Measurements from ENCODE around the gene SFXN5. TPM values are rescaled to one million over a fixed set of nuclear protein-coding genes. Genes with fewer than 3 reads are reported as not detected.

SFXN5 gene
- total RNA-seq, 1 experiment from 2014 or later, result 15.2 TPM

DNA sequence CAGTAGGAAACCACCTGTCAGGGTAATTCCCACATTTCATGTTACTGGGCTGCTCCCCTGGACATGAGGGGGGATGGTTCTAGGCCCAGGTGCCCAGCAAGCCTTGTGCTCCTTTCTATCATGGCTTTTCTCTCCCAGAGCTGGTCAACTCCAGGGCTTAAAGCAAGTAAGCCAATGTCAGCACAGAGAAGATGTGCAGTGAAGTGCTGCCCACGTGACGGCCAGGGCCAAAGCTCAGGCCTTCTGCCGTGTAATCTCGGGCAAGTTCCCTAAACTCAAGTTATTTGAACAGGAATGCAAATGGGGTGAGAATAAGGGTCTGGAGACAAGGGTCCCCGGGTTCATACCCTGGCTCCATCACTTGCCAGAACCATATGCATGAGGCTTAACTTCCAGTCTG is 16.5 kb downstream of the SFXN5 start:
- no peaks in the 10 kb centered on the region for H3K9me2 ChIP-seq (ENCODE audit: insufficient read depth)
- H3K4me2 ChIP-seq, result no peak overlapping the region
- H3K27me3 ChIP-seq (ENCODE audit: insufficient read depth, low read depth), result no peaks in the 10 kb centered on the region
- H2AFZ ChIP-seq, result no peak overlapping the region
- H3F3A ChIP-seq (ENCODE audit: insufficient read depth, low read depth), result no peaks in the 10 kb centered on the region
- H3K27ac ChIP-seq, result no peak overlapping the region
- peaks cover 13% of the 10 kb centered on the region; the same call in 1 of the 2 replicates for H3K36me3 ChIP-seq (ENCODE audit: low read depth)
- H3K4me3 ChIP-seq, result no peak overlapping the region
- no TSS peak for BruUV-seq (replicated peaks)
- ChIA-PET POLR2A (ENCODE audit: unreplicated experiment) (no interaction called here), CTCF (no interaction called here)
- H3K4me1 ChIP-seq (replicated peaks; ENCODE audit: insufficient read depth), result no peaks in the 10 kb centered on the region
- H3K79me2 ChIP-seq (ENCODE audit: low read depth), result no peaks in the 10 kb centered on the region
- intact Hi-C loops (cut with micrococcal nuclease; ENCODE audit: unreplicated experiment), result no loop called here
- no peak for DNase-seq
- H3K9me3 ChIP-seq (ENCODE audit: insufficient read depth, low read depth), result peaks cover 7% of the 10 kb centered on the region; the same call in 1 of the 2 replicates
- H4K20me1 ChIP-seq (ENCODE audit: insufficient read depth), result no peaks in the 10 kb centered on the region
- TF ChIP-seq EZH2 (IDR thresholded peaks at IDR 0.05; ENCODE audit: low read depth), result no peak
- TF ChIP-seq, protein P1, sequence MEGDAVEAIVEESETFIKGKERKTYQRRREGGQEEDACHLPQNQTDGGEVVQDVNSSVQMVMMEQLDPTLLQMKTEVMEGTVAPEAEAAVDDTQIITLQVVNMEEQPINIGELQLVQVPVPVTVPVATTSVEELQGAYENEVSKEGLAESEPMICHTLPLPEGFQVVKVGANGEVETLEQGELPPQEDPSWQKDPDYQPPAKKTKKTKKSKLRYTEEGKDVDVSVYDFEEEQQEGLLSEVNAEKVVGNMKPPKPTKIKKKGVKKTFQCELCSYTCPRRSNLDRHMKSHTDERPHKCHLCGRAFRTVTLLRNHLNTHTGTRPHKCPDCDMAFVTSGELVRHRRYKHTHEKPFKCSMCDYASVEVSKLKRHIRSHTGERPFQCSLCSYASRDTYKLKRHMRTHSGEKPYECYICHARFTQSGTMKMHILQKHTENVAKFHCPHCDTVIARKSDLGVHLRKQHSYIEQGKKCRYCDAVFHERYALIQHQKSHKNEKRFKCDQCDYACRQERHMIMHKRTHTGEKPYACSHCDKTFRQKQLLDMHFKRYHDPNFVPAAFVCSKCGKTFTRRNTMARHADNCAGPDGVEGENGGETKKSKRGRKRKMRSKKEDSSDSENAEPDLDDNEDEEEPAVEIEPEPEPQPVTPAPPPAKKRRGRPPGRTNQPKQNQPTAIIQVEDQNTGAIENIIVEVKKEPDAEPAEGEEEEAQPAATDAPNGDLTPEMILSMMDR (conservative IDR thresholded peaks at IDR 0.05), result no peak

DNA sequence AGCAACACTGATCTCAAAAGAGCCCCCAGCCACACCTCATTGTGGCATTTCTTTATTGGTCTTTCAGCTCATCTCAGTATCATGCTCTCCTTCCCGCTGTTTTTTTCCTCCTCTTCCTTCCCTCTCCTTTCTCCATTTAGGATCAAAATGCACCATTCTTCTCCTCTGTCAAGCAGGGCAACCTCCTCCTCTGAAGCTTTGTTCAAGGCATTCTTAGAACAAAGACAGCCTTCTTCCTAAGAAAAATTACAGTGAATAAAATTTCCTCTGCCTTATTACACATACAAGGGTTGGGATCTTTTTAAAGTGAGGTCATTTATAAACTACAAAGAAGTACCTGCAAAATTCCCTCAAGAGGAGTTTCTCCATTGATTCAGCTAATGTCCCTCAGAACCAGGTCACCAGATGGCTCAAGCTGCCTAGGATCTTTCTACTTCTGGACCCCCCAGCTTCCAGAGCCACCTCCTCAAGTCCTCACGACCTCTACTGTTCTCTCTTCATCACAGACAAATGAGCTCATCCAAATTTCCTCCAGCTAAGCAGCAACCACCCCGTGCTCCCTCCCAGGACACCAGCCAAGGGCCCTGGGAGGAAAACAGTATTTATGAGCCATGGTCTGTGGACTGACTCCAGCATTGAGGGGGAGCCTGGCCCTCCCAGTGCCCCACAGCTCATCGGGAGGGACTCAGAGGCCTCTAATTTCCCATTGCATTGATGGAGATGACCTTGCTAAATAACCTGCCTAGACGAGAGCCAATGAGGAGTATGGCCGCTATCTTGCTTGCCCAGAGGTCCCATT is 18.0 kb downstream of the SFXN5 start:
- no peaks in the 10 kb centered on the region for H3K4me1 ChIP-seq (replicated peaks; ENCODE audit: insufficient read depth)
- no peaks in the 10 kb centered on the region for H3F3A ChIP-seq (ENCODE audit: insufficient read depth, low read depth)
- ChIA-PET POLR2A (ENCODE audit: unreplicated experiment) (no interaction called here), CTCF (no interaction called here)
- BruUV-seq (replicated peaks), result no TSS peak
- H2AFZ ChIP-seq, result no peak overlapping the region
- no peaks in the 10 kb centered on the region for H4K20me1 ChIP-seq (ENCODE audit: insufficient read depth)
- no peak overlapping the region for H3K27ac ChIP-seq
- intact Hi-C loops (cut with micrococcal nuclease; ENCODE audit: unreplicated experiment), result no loop called here
- H3K36me3 ChIP-seq (ENCODE audit: low read depth), result peaks cover 13% of the 10 kb centered on the region; the same call in 1 of the 2 replicates
- H3K4me2 ChIP-seq, result no peak overlapping the region
- H3K9me2 ChIP-seq (ENCODE audit: insufficient read depth), result no peaks in the 10 kb centered on the region
- no peak for DNase-seq
- H3K9me3 ChIP-seq (ENCODE audit: insufficient read depth, low read depth), result peaks cover 7% of the 10 kb centered on the region; the same call in 1 of the 2 replicates
- H3K27me3 ChIP-seq (ENCODE audit: insufficient read depth, low read depth), result no peaks in the 10 kb centered on the region
- H3K79me2 ChIP-seq (ENCODE audit: low read depth), result no peaks in the 10 kb centered on the region
- TF ChIP-seq, protein P1 (conservative IDR thresholded peaks at IDR 0.05), result no peak
- TF ChIP-seq EZH2 (IDR thresholded peaks at IDR 0.05; ENCODE audit: low read depth), result no peak
- H3K4me3 ChIP-seq, result no peak overlapping the region

DNA sequence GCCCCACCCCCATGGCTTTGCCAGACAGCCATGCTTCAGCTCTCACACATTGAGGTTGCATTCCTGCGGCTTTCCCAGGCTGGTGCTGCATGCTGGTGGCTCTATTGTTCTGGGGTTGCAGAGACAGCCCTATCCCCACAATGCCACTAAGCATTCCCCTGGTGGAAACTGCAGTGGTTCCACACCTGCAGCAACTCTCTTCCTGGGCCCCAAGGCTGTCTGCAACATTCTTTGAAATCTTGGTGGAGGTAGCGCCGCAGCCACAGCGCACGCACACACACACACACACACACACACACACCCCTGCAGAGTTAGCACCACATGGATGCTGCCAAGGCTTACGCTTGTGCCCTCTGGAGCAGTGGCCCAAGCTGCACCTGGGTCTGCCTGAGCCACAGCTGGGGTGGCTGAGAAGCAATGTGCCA is 21.4 kb downstream of the SFXN5 start:
- no peaks in the 10 kb centered on the region; the same call in 1 of the 2 replicates for H4K20me1 ChIP-seq (ENCODE audit: insufficient read depth)
- H2AFZ ChIP-seq, result no peak overlapping the region
- H3K4me2 ChIP-seq, result no peak overlapping the region
- no peaks in the 10 kb centered on the region for H3K4me1 ChIP-seq (replicated peaks; ENCODE audit: insufficient read depth)
- H3K27me3 ChIP-seq (ENCODE audit: insufficient read depth, low read depth), result no peaks in the 10 kb centered on the region
- no peaks in the 10 kb centered on the region for H3K9me3 ChIP-seq (ENCODE audit: insufficient read depth, low read depth)
- no peaks in the 10 kb centered on the region for H3F3A ChIP-seq (ENCODE audit: insufficient read depth, low read depth)
- no peaks in the 10 kb centered on the region for H3K36me3 ChIP-seq (ENCODE audit: low read depth)
- TF ChIP-seq, protein P1 (conservative IDR thresholded peaks at IDR 0.05), result no peak
- no peak for TF ChIP-seq EZH2 (IDR thresholded peaks at IDR 0.05; ENCODE audit: low read depth)
- intact Hi-C loops (cut with micrococcal nuclease; ENCODE audit: unreplicated experiment), result no loop called here
- no peaks in the 10 kb centered on the region for H3K79me2 ChIP-seq (ENCODE audit: low read depth)
- no peak overlapping the region for H3K4me3 ChIP-seq
- no peak for DNase-seq
- H3K27ac ChIP-seq, result no peak overlapping the region
- no peaks in the 10 kb centered on the region for H3K9me2 ChIP-seq (ENCODE audit: insufficient read depth)
- ChIA-PET CTCF (no interaction called here), POLR2A (ENCODE audit: unreplicated experiment) (no interaction called here)
- BruUV-seq (replicated peaks), result no TSS peak

Measured in PC-9 (cell line).